ENCODE measurements around the gene INPP5E.

Gene INPP5E

DNA sequence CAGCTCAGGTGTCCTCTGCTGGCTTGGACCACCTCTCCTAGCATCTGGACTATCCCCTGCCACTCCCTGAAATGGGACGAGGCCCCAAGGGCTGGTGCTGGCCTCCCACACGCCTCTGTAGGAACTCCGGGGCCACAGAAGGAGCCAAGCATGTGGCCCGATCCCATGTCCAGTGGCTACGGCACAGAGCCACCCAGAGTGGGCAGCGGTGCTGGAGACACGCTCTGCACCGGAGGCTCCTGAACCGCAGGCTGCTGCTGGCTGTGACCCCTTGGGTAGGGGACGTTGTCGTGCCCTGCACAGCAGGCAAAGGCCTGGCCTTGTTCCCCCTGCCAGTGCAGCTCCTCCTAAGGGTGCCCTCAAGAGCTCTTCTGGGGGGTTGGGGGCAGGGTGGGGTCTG, 59.8 kb downstream of the INPP5E start:
- DNase-seq: no peak

DNA sequence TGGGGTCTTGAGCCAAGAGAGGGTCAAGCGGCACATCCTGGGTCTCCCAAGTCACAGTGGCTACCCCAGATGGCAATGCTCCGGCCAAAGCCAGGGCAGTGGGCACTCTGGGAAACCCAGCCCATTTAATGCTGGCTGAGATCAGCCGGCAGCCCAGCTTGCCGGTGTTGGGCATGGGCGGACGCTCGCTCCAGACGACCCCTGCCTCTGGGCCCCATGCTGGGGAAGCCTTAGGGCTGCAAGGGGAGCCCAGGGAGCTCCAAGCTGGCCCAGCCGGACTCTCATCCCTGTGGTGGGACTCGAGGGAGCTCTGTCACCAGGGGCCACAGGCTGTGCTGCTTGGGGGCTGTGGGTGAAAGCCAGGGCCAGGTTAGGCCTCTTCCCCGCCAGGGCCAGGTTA, 60.2 kb downstream of the INPP5E start:
- no peak for DNase-seq

DNA sequence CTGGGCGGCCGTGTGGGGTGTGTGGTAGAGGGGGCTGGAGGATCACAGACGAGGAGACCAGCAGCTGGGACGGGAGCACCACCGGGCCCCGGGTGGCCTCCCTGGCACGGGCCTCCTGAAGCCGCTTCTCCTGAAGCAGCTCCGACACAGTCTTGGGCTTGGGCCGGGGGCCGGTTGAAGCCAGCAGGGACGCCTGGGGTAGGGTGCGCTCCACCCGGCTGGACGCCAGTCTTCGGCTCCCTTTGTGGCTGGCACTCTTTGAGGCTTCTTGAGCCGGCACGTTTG, 60.7 kb downstream of the INPP5E start:
- no peak for DNase-seq

All from activated CD4-positive, alpha-beta T cell treated with anti-CD3 and anti-CD28 coated beads, Interleukin-2, amount 50 U/mL, for 16 hours (primary cell).